Activated CD4-positive, CD25-positive, alpha-beta regulatory T cell treated with anti-CD3 and anti-CD28 coated beads, Interleukin-2, amount 50 U/mL, for 16 hours (primary cell): Measurements from ENCODE around the gene PROCR.
A peak's percentile ranks its signal among the peaks of the same experiment; 100 is the strongest.
"Not testable (repeated sequence)": the region's sequence is repeated elsewhere in the genome, so short reads cannot be mapped to it uniquely, and the experiment has no call there.

Source experiments
- DNase-seq: peaks from one replicate; pipeline ENCODE4 v3.0.0-alpha.2; 2020; ENCODE audit warnings: low read depth, low spot score

PROCR gene

DNA sequence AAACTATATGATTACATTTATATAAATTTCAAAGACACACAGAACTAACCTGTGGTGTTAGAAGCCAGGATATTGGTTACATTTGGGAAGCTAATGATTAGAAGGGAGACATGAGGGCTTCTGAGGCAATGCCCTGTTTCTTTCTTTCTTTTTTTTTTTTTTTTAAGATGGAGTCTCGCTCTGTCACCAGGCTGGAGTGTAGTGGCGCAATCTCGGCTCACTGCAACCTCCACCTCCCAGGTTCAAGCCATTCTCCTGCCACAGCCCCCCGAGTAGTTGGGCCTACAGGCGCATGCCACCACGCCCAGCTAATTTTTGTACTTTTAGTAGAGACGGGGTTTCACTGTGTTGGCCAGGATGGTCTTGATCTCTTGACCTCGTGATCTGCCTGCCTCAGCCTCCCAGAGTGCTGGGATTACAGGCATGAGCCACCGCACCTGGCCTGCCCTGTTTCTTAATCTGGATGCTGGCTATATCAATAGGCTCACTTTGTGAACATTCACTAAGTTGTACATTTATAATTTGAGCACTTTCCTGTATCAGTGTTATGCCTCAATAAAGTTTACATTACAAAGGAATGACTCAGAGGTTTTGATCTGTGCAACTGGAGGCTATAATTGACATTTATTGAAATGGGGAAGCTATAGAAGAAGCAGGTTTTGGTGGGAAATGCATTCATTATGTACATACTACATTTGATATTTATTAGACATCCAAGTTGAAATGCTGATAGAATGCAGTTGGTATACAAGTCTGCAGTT lies 21.3 kb downstream of the PROCR start:
- not testable (repeated sequence) for DNase-seq

DNA sequence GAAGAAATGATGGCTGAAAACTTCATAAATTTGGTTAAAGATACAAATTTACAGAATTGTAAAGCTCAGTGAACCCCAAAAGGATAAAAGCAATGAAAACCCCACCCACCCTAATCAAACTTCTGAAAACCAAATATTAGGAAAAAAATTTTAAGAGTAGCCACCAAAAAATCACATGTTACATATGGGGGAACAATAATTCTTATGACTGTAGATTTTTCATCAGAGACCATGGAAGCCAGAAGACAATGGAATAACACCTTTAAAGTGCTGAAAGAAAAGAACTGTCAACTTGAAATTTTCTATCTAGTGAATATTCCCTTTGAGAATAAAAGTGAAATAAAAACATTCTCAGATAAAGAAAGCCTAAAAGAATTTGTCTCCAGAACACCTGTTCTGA lies 24.4 kb downstream of the PROCR start:
- DNase-seq, result no peak

DNA sequence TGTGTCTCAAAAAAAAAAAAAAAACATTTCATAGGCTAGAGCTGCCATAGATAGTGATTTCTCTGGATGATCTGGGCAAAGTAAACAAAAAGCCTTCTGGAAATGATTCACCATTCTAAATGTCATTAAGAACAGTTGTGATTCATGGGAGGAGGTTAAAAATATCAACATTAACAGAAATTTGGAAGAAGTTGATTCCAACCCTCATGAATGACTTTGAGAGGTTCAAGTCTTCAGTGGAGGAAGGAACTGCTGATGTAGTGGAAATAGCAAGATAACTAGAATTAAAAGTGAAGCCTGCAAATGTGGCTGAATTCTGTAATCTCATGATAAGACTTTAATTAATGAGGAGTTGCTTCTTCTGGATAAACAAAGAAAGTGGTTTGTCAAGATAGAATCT lies 27.9 kb downstream of the PROCR start:
- DNase-seq, result no peak

- no peak for DNase-seq
These were observed 28.4 kb downstream of the PROCR start for GRCh38 chr20:35200267-35200666.

GRCh38 chr20:35201467-35201866 lies 29.6 kb downstream of the PROCR start:
- not testable (repeated sequence) for DNase-seq

DNA sequence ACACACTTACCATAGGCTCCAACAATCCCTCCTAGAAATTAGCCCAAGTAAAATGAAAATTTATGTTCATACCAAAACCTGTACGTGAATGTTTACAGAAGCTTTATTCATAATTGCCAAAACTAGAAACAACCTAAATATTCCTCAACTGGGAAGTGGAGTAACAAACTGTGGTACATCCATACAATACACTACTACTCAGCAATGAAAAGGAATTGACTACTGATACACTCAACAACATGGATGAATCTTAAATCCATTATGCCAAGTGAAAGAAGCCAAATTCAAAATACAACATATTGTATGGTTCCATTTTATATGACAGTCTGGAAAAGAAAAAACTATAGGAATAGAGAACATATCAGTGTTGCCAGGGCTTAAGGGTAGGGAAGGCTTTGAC lies 34.9 kb downstream of the PROCR start:
- no peak for DNase-seq

- DNase-seq, result peak; percentile 55
These were observed 36.2 kb downstream of the PROCR start for GRCh38 chr20:35207950-35208611.

- no peak for DNase-seq
These were observed 43.4 kb downstream of the PROCR start for GRCh38 chr20:35215066-35215956.

GRCh38 chr20:35216541-35216940 lies 44.7 kb downstream of the PROCR start:
- no peak for DNase-seq

- DNase-seq, result no peak
These were observed 52.1 kb downstream of the PROCR start for GRCh38 chr20:35223941-35224340.

- DNase-seq, result no peak
These were observed 52.7 kb downstream of the PROCR start for GRCh38 chr20:35224536-35224935.

GRCh38 chr20:35225319-35226125 lies 53.6 kb downstream of the PROCR start:
- DNase-seq, result no peak

DNA sequence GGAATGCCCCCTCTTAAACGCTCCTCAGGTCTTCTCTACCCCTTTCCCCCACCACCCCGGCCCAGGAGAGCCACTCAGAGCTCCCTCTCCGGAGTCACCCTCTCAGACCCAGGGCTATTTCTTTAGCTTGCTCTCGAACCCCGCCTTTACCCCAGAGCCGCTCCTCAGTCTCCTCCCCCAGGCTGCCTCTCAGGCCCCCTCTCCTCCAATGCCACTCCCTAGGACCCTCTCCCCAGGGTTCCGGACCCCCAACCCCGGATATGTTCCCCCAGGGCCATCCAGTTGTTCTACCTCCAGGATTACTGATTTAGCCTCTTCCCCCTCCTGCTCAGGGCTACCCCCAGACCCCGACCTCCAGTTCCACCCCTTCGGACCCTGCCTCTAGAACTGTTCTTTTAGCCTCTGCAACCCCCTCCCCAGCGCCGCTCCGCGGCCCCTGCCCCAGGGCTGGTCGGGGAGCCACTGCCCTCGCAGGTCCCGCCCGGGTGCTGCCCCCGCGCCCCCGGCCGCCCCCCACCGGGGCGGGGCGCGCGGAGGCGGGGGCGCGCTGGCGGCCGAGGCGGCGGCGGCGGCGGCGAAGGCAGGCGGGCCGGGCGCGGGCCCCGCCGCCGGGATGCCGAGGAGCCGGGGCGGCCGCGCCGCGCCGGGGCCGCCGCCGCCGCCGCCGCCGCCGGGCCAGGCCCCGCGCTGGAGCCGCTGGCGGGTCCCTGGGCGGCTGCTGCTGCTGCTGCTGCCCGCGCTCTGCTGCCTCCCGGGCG lies 54.4 kb downstream of the PROCR start, which contains the start of gene MMP24:
Gene MMP24, plus strand, starts transcription at position 565 of the 758 bp plus-strand sequence. Its CDS starts 49 bp downstream, at position 614.
- no peak for DNase-seq
